Retinal pigment epithelial cell (primary cell): ENCODE results near the gene COX19.

Source experiments
- DNase-seq: peaks from one replicate; pipeline ENCODE4 v3.0.0-alpha.2; 2010; ENCODE audit warnings: low read depth
- H3K4me3 ChIP-seq: 2 replicates; pipeline ENCODE4 v1.5.1; 2011; ENCODE audit warnings: mild to moderate bottlenecking, low read length, control low read depth, moderate library complexity
- CTCF ChIP-seq: conservative IDR thresholded peaks from 2 replicates; pipeline ENCODE4 v1.5.1; 2011; ENCODE audit warnings: low read depth, low read length, control low read depth, inconsistent platforms

The COX19 gene

GRCh38 chr7:931871-932650 lies 43.3 kb downstream of the COX19 start:
- TF ChIP-seq CTCF: no peak
- DNase-seq: no peak
- no peak overlapping the region for H3K4me3 ChIP-seq

- H3K4me3 ChIP-seq: no peak overlapping the region
- TF ChIP-seq CTCF: no peak
- DNase-seq: no peak
Measured at GRCh38 chr7:930975-931758, 44.2 kb downstream of the COX19 start.

GRCh38 chr7:929311-929711 lies 46.0 kb downstream of the COX19 start:
- no peak for DNase-seq
- no peak overlapping the region for H3K4me3 ChIP-seq
- no peak for TF ChIP-seq CTCF

- no peak for DNase-seq
- no peak overlapping the region for H3K4me3 ChIP-seq
- TF ChIP-seq CTCF: no peak
Measured at GRCh38 chr7:927031-927671, 48.2 kb downstream of the COX19 start.

- H3K4me3 ChIP-seq: no peak overlapping the region
- no peak for TF ChIP-seq CTCF
- no peak for DNase-seq
Measured at GRCh38 chr7:926061-927030, 49.0 kb downstream of the COX19 start.

GRCh38 chr7:925601-926000 lies 49.7 kb downstream of the COX19 start:
- DNase-seq: no peak
- TF ChIP-seq CTCF: no peak
- H3K4me3 ChIP-seq: no peak overlapping the region
